Smooth muscle cell of the coronary artery (primary cell): ENCODE results near the gene ATXN7L2. TPM values are rescaled to one million over a fixed set of nuclear protein-coding genes. Genes with fewer than 3 reads are reported as not detected.

Experiments
- total RNA-seq: library from RNA; depleted of rRNA; stranded (reverse); fragments of >200 nt; gene quantifications from 2 replicates; pipeline ENCODE4 v1.2.3, GENCODE V29; 2014; ENCODE audit warnings: low replicate concordance

Gene ATXN7L2, protein sequence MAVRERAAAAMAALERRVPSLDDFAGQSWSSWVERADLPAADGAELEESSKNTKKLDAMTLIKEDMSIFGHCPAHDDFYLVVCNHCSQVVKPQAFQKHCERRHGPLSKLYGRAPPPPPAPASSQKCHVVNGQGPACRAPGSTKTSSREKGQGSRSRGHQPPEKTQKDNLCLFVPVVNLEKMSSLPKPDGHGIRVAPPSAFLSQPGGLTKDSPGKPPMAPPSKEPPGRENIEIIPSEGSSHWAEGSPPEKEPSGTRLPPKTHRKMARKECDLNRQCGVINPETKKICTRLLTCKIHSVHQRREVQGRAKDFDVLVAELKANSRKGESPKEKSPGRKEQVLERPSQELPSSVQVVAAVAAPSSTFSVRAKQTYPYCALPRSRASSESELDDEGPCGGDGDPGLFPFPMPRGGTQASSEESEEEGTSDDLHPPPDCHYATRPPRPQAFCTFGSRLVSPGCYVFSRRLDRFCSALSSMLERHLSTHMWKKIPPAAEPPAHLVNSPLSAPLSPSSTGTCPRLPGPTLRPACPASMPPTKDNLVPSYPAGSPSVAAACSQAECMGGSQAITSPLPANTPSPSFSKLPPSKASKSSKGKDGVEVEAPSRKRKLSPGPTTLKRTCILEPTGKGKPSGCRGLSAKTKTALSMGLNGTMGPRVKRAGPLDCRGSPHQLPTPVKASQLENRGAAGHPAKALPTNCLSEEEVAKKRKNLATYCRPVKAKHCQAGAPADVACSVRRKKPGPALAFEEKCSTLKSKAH
- 0.90 and 2.0 TPM in 2 replicates for total RNA-seq

DNA sequence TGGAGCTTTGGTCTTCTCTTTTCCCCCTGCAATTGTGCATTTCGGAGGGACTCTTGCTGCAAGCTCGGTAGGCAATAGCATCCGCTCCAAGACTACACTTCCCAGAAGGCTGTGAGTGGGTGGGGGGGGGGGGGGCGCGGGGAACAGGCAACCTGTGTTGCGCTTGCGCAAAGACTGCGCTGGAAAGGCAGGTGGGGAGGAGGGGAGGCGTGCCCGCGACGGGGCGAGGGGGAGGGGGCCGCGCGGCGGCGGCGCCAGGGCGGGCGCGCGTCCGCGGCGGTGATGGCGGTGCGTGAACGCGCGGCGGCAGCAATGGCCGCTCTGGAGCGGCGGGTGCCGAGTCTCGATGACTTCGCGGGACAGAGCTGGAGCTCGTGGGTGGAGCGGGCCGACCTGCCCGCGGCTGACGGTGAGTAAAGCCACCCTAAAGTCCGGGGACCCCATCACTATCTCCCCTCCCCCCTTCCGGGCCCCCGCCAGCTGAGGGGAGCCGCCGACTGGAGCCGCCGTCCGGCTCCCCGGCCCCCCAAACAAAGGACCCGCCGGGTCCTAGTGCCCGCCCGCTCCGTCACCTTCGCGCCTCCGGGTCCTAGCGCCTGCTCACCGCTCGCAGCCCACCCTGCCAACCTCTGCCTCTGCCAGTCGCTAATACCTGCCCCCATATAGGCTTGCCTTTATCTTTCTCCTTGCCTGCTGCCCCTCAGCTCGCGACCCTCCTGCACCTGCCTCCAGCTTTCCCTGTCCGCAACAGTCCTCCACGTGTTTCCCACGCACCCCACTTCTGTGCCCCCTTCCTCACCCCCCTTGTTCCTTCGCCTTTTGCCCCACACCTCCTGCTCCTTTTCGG lies at the start of gene ATXN7L2:
Gene ATXN7L2 (plus strand): TSS at position 234 of the 847 bp plus-strand sequence. CDS start 49 bp downstream, at position 283.

DNA sequence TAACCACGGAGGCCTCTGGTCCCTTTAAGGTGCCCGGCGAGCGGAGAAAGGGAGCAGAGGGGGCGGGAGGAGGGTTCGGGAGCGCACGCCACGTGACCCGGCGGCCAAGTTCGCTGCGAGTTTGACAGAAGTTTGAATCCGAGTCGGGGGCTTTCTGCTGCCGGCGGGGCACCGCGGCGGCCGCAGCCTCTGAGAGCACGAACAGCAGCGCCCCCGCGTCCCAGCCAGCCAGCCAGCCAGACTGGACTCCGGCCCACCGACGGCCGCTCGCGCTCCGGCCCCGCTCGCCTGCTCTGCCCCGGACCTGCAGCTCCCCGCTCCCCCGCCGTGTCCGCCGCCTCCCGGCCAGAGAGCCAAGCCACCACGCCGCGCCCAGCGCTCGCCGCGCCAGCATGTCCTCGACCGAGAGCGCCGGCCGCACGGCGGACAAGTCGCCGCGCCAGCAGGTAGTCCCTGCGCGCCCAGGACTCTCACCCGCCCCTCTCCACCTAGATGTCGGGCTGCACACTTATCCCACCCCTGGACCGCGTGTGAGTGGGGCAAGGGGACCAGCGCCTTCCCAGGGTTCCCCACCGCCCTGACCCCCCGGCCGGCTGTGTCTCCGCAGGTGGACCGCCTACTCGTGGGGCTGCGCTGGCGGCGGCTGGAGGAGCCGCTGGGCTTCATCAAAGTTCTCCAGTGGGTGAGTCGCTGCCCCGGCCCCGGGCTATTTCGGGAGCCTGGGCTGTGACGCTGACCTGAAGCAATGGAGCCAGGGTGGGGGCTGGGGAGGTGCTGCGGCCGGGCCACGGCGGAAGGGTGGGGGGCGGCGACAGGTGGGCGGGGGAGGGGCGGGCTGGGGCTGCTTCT lies 17.0 kb upstream of the ATXN7L2 start, which contains the start of gene SYPL2:
Gene SYPL2 (plus strand): TSS at position 95 of the 849 bp plus-strand sequence. CDS start 298 bp downstream, at position 393.

DNA sequence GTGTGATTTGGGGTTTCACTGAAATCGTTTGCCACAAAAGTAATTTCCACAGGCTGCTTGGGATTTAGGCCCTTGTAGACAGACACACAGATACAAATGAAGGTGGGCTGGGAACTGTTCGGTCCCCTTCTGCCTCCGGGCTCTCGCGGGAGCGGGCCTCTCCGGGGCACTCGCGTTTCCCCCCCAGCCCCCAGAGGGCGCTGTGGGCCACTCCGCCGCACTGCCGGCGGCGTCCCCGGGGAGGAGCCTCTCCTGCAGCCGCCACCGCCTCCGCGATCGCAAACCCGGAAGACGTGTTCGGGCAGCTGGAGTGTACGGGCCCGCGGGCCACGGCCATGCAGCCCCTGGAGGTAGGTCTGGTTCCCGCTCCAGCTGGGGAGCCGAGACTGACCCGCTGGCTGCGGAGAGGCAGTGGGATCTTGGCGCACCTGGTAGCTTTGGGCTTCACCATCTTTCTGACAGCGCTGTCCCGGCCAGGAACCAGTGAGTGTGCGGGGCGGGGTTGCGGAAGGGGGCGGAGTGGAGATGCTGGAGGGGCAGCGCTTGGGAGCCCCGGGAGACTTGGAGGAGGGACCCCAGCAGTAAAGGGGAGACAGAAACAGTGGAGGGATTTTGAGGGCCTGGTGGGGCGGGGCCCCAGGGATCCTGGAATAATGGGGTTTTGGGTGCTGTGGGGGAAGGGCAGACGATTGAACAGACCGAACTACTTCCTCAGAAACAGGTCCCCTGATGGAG lies 10.3 kb downstream of the ATXN7L2 start, which contains the start of gene CYB561D1:
Gene CYB561D1 (plus strand): TSS at position 290 of the 735 bp plus-strand sequence. CDS start 46 bp downstream, at position 336.

DNA sequence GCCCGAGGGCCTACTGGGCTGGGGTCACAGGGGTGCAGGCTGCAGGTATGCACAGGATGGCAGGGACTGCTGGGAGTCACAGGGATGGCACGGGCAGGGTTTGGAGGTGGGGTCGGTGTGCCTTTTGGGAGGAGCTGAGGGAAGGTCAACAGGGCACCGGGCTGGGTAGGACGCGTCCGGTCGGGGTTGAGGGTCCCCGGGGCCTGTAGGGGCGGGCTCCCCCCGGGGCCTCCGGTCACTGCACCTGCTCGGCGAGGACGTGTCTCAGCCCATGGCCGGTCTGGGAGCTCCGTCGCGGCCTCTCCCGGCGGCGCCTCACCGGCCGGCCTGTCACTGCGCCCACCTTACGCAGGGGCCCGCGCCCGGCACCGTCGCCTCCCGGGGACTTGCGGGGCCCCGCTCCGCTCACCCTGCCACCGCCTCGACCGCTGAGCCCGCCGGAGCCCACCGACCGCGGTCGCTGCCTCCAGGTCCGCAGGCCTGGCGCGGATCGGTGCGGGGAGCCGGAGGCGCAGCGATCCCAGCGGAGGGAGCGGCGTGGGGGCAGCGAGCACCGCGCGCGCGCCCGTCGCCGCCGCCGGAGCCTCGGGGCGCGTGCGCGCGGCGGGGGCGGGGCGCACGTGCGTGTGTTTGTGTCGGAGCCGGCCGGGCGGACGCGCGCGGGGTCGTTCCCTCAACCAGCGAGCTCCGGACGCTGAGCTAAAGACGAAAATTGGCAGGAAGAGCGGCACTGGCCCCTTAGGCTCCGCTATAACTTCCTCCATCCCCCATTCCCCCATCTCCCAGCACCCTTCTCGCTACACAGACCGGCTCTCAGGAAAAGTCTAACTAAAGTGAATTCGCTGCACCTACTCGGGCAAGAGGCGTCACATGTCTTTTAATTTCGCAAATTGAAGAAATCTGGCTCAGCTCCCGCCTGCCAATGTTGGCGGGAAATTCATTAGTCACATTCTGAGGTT lies 25.8 kb downstream of the ATXN7L2 start, which contains the start of gene AMIGO1:
Gene AMIGO1 (minus strand): TSS at position 552 of the 959 bp plus-strand sequence. CDS start 815 bp downstream, outside the sequence.

DNA sequence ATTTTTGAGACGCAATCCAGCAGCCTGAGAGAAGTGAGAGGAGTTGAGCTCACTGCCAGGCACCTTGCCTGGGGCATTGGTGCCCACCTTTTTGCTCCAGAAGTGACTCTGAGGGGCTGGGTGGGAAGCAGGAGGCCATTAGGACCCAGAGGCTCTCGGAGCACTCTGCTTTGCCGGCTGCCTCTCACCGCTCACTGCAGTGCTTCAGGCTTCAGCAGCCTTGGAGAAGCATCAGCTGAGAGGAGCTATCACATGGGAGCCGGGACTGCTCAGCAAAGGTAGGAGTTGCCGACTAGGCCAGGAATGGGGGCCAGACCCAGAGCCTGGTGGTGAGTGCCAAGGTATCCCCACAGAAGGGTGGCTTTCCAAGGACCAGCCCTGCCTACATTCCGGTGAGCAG lies 56.0 kb downstream of the ATXN7L2 start, which contains the start of gene GPR61:
Gene GPR61 (plus strand): TSS at position 197 of the 400 bp plus-strand sequence. CDS start 3,151 bp downstream, outside the sequence.

Other genes starting within 250 kb of the ATXN7L2 start
- gene CELSR2, start 234.4 kb upstream of the ATXN7L2 start, total RNA-seq, result 0.59 and 1.1 TPM in 2 replicates
- gene PSRC1, start 200.8 kb upstream of the ATXN7L2 start, total RNA-seq, result 2.5 and 4.7 TPM in 2 replicates
- gene MYBPHL, start 176.9 kb upstream of the ATXN7L2 start, total RNA-seq, result not detected in 2 replicates
- 8.2 and 9.7 TPM in 2 replicates for gene SORT1, start 86.0 kb upstream of the ATXN7L2 start, total RNA-seq
- gene PSMA5, start 57.5 kb upstream of the ATXN7L2 start, total RNA-seq, result 49.5 and 49.8 TPM in 2 replicates
- gene SYPL2, start 17.4 kb upstream of the ATXN7L2 start, total RNA-seq, result 1.8 TPM in 1 of 2 replicates, not detected in the other
- 3.2 and 4.3 TPM in 2 replicates for gene CYB561D1, start 10.2 kb downstream of the ATXN7L2 start, total RNA-seq
- 0.15 and 2.1 TPM in 2 replicates for gene AMIGO1, start 25.8 kb downstream of the ATXN7L2 start, total RNA-seq
- gene GPR61, start 56.0 kb downstream of the ATXN7L2 start, total RNA-seq, result not detected in 2 replicates
- 13.0 and 13.8 TPM in 2 replicates for gene GNAI3, start 64.7 kb downstream of the ATXN7L2 start, total RNA-seq
- 0.38 TPM in 1 of 2 replicates, not detected in the other for gene GNAT2, start 135.7 kb downstream of the ATXN7L2 start, total RNA-seq
- 65.4 and 69.8 TPM in 2 replicates for gene AMPD2, start 135.9 kb downstream of the ATXN7L2 start, total RNA-seq
- 5.7 and 9.9 TPM in 2 replicates for gene GSTM4, start 172.2 kb downstream of the ATXN7L2 start, total RNA-seq
- gene GSTM2, start 184.2 kb downstream of the ATXN7L2 start, total RNA-seq, result 8.0 and 15.0 TPM in 2 replicates
- gene GSTM1, start 203.9 kb downstream of the ATXN7L2 start, total RNA-seq, result 6.1 and 8.8 TPM in 2 replicates
- gene GSTM5, start 228.3 kb downstream of the ATXN7L2 start, total RNA-seq, result 0.60 and 9.0 TPM in 2 replicates